CD4-positive, alpha-beta T cell (primary cell): ENCODE results near the gene NDUFS7. TPM values are rescaled to one million over a fixed set of nuclear protein-coding genes. Genes with fewer than 3 reads are reported as not detected.
A peak's percentile ranks its signal among the peaks of the same experiment; 100 is the strongest.

Experiments used
- ATAC-seq: fragments of 200-7000 bp; cut with Tn5 transposase; one replicate; pipeline ENCODE4 v1.10.0; 2022; ENCODE audit warnings: mild to moderate bottlenecking; ENCODE audit not compliant: poor library complexity
- CTCF ChIA-PET: fragments of 350-600 bp; sonication (Branson Sonifier 250); formaldehyde crosslinking; loops from one replicate; lab custom pipeline; 2021; ENCODE audit warnings: antibody characterized with exemption, inconsistent platforms; lab: Charles Lee
- POLR2A ChIA-PET: fragments of 350-600 bp; sonication (Branson Sonifier 250); formaldehyde crosslinking; loops from one replicate; lab custom pipeline; 2021; ENCODE audit warnings: antibody characterized with exemption, inconsistent platforms; lab: Charles Lee
- DNase-seq, 14 experiments: peaks; one replicate each; pipeline ENCODE4 v3.0.0-alpha.2; 2013 to 2020; ENCODE audit warnings: mixed read lengths in 2 of 14
- H3K27ac ChIP-seq, 2 donors: one replicate each; pipeline versions ENCODE4 v1.5.1 to v1.7.0; 2013; ENCODE audit warnings: low read length in 2 of 2, low read depth in 1 of 2, mild to moderate bottlenecking in 1 of 2
- H3K27me3 ChIP-seq, 2 experiments: 1 replicate in 1 of 2; 2 replicates in 1 of 2; pipeline versions ENCODE4 v1.6.1 to v1.7.0; 2013; ENCODE audit warnings: low read length in 2 of 2, control low read depth in 1 of 2, mild to moderate bottlenecking in 1 of 2, moderate library complexity in 1 of 2; ENCODE audit not compliant: insufficient read depth in 2 of 2, control insufficient read depth in 1 of 2
- H3K36me3 ChIP-seq: one replicate; pipeline ENCODE4 v1.6.1; 2013; ENCODE audit warnings: low read length, control low read depth; ENCODE audit not compliant: insufficient read depth
- H3K4me1 ChIP-seq: one replicate; pipeline ENCODE4 v1.6.1; 2013; ENCODE audit warnings: low read length, control low read depth; ENCODE audit not compliant: insufficient read depth
- H3K4me3 ChIP-seq: one replicate; pipeline ENCODE4 v1.5.1; 2013; ENCODE audit warnings: mild to moderate bottlenecking, low read length, moderate library complexity
- H3K9me3 ChIP-seq, 2 experiments: 1 replicate in 1 of 2; 2 replicates in 1 of 2; pipeline versions ENCODE4 v1.6.1 to v1.7.0; 2013; ENCODE audit warnings: low read length in 2 of 2, mild to moderate bottlenecking in 2 of 2, control low read depth in 1 of 2, moderate library complexity in 1 of 2; ENCODE audit not compliant: control insufficient read depth in 1 of 2, insufficient read depth in 1 of 2
- H3K27ac Mint-ChIP-seq: one replicate; pipeline ENCODE4 v1.8.0; 2020; ENCODE audit warnings: mixed read lengths
- H3K27me3 Mint-ChIP-seq: one replicate; pipeline ENCODE4 v1.8.0; 2021; ENCODE audit warnings: mixed read lengths
- H3K36me3 Mint-ChIP-seq: one replicate; pipeline ENCODE4 v1.8.0; 2021; ENCODE audit warnings: low read depth, mixed read lengths
- H3K4me1 Mint-ChIP-seq: one replicate; pipeline ENCODE4 v1.8.0; 2021; ENCODE audit warnings: low read depth, mixed read lengths
- H3K4me3 Mint-ChIP-seq: one replicate; pipeline ENCODE4 v1.8.0; 2020; ENCODE audit warnings: mild to moderate bottlenecking, mixed read lengths
- H3K9me3 Mint-ChIP-seq: one replicate; pipeline ENCODE4 v1.8.0; 2020; ENCODE audit warnings: mixed read lengths
- CTCF ChIP-seq: fragments of 200-600 bp; IDR thresholded peaks from one replicate; pipeline ENCODE4 v1.8.0; 2022; ENCODE audit warnings: antibody characterized with exemption, mild to moderate bottlenecking
- intact Hi-C, 2 experiments: fragments of 100-400 bp; cut with DNase I in 1 of 2; cut with micrococcal nuclease in 1 of 2; formaldehyde crosslinking; loops; one replicate each; pipeline versions ENCODE4 v1.15.1 to v1.9.0; 2023 to 2025; cut with DNase I, micrococcal nuclease
- total RNA-seq, 174 experiments: library from RNA in 2 of 174; stranded (reverse) in 2 of 174; gene quantifications; one replicate each; pipeline ENCODE4 v1.2.3 and lab custom pipeline; 2021 to 2026

The NDUFS7 gene
- total RNA-seq, 2 experiments from 2014 or later = 40.0 to 42.6 TPM

- intact Hi-C loops = no loop called here
- Histone ChIP-seq H3K27me3 (no peaks in the 10 kb centered on the region), H3K4me3 (no peak overlapping the region), H3K9me3 (no peaks in the 10 kb centered on the region), H3K4me1 (peaks cover 56% of the 10 kb centered on the region), H3K36me3 (peaks cover 72% of the 10 kb centered on the region), H3K27ac (no peak overlapping the region)
- Mint-ChIP-seq H3K4me1 (peaks cover 38% of the 10 kb centered on the region), H3K9me3 (no peaks in the 10 kb centered on the region), H3K36me3 (peaks cover 64% of the 10 kb centered on the region), H3K4me3 (no peak overlapping the region), H3K27me3 (no peaks in the 10 kb centered on the region), H3K27ac (peak overlapping the region; percentile 42)
- CTCF ChIA-PET = no interaction called here
- no peak for TF ChIP-seq CTCF
- POLR2A ChIA-PET = no interaction called here
- no peak for ATAC-seq
- no peak for DNase-seq
Measured at GRCh38 chr19:1417145-1417544, 33.4 kb downstream of the NDUFS7 start.

- Histone ChIP-seq H3K36me3 (peaks cover 72% of the 10 kb centered on the region), H3K4me1 (peaks cover 49% of the 10 kb centered on the region), H3K27ac (no peak overlapping the region), H3K27me3 (no peaks in the 10 kb centered on the region), H3K9me3 (no peaks in the 10 kb centered on the region), H3K4me3 (no peak overlapping the region)
- DNase-seq (no peak), ATAC-seq (no peak)
- no peak for TF ChIP-seq CTCF
- no peaks in the 10 kb centered on the region for H3K9me3 Mint-ChIP-seq
- CTCF ChIA-PET = no interaction called here
- POLR2A ChIA-PET = interaction anchor here (1.0 kb wide), 1 partner anchor 8 kb away, joined by 3 read pairs; no protein-coding TSS in a partner anchor
- H3K4me1 Mint-ChIP-seq = peaks cover 33% of the 10 kb centered on the region
- no peaks in the 10 kb centered on the region for H3K27me3 Mint-ChIP-seq
- H3K4me3 Mint-ChIP-seq = peak overlapping the region; percentile 34
- intact Hi-C loops = no loop called here
- peaks cover 70% of the 10 kb centered on the region for H3K36me3 Mint-ChIP-seq
- H3K27ac Mint-ChIP-seq = peak overlapping the region; percentile 42
Measured at GRCh38 chr19:1417681-1418495, 34.2 kb downstream of the NDUFS7 start.

GRCh38 chr19:1418496-1418775 is 34.7 kb downstream of the NDUFS7 start:
- Histone ChIP-seq H3K9me3 (no peaks in the 10 kb centered on the region), H3K4me3 (no peak overlapping the region), H3K27ac (no peak overlapping the region), H3K4me1 (peaks cover 43% of the 10 kb centered on the region), H3K27me3 (no peaks in the 10 kb centered on the region), H3K36me3 (peaks cover 73% of the 10 kb centered on the region)
- Mint-ChIP-seq H3K36me3 (peaks cover 72% of the 10 kb centered on the region), H3K4me1 (peaks cover 31% of the 10 kb centered on the region), H3K27ac (no peak overlapping the region), H3K9me3 (no peaks in the 10 kb centered on the region), H3K4me3 (no peak overlapping the region), H3K27me3 (no peaks in the 10 kb centered on the region)
- CTCF ChIA-PET = no interaction called here
- intact Hi-C loops = no loop called here
- TF ChIP-seq CTCF = no peak
- ATAC-seq (no peak), DNase-seq (no peak)
- POLR2A ChIA-PET = interaction anchor here (1.0 kb wide), 1 partner anchor 9 kb away, joined by 3 read pairs; no protein-coding TSS in a partner anchor
